Measurements from ENCODE around the gene PSME1. TPM values are rescaled to one million over a fixed set of nuclear protein-coding genes. Genes with fewer than 3 reads are reported as not detected.

Gene PSME1
- total and polyA plus RNA-seq, 2 of the 13 experiments (the other 11 are each of a cell fraction or from before 2014, with no cell fraction given): 159 to 608 TPM

DNA sequence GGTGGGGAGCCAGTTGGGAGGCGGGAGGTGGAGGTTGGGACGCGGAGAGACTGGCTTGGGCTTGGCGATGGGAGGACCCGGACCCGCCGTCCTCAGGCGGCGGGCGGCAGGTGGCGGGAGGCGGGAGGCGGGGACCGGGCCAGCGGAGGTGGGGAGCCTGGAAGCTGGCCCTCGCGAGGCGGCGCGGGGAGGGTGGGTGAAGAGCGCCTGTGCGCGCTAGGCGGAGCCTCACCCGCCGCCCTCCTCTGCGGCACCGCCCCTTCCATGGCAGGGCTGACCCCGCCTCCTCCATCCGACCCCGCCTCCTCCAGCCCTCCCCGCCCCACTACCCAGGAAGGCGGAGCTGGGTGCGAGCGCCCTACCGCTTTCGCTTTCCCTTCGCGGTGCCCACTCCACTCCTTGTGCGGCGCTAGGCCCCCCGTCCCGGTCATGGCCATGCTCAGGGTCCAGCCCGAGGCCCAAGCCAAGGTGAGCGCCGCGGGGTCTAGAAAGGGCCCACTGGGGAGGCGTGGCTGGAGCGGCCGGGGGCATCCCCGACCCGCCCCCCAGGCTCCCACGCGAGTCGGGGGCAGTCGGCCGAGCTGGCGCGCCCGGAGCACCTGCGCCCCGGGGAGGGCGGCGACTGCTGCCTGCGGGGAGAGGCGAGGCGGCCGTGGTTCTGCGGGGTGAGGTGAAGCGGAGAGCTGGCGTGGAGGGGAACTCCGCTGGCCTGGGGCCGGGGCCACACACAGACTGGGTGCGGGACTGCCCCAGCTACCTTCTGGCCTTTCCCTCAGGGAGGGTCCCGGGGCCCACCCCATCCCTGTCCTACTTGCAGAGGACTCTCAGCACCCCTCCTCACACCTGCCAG, at the start of gene PSME1 (continued):
- TF ChIP-seq ZBTB34 (CRISPR knock-in tag; IDR thresholded peaks at IDR 0.05) (no peak), GATAD1 (CRISPR knock-in tag; IDR thresholded peaks at IDR 0.05) (peak; percentile 73), RFX5 (IDR thresholded peaks at IDR 0.05; ENCODE audit: low read depth, low read length) (no peak), ZNF296 (CRISPR knock-in tag; conservative IDR thresholded peaks at IDR 0.05) (no peak), ZNF235 (CRISPR knock-in tag; IDR thresholded peaks at IDR 0.05; ENCODE audit: borderline replicate concordance) (peak; percentile 96; the same call in 1 of the 2 replicates), ELF3 (CRISPR knock-in tag; IDR thresholded peaks at IDR 0.05) (peak; percentile 83), BCL6 (CRISPR knock-in tag; IDR thresholded peaks at IDR 0.05) (peak; percentile 57), SMAD3 (CRISPR knock-in tag; IDR thresholded peaks at IDR 0.05) (0 out of 2 replicates have a peak, but pooled peaks have one; percentile 34), ZNF317 (CRISPR knock-in tag; IDR thresholded peaks at IDR 0.05) (peak; percentile 73), NR2F1 (CRISPR knock-in tag; IDR thresholded peaks at IDR 0.05) (no peak), FOXO1 (CRISPR knock-in tag; IDR thresholded peaks at IDR 0.05) (peak; percentile 34), ZC3H13 (CRISPR knock-in tag; IDR thresholded peaks at IDR 0.05) (no peak), ZNF747 (CRISPR knock-in tag; IDR thresholded peaks at IDR 0.05; ENCODE audit: borderline replicate concordance) (no peak; the same call in 1 of the 2 replicates), GATAD2A (CRISPR knock-in tag; IDR thresholded peaks at IDR 0.05) (peak; percentile 59; the same call in 1 of the 2 replicates), ELF4 (CRISPR knock-in tag; IDR thresholded peaks at IDR 0.05; ENCODE audit: borderline replicate concordance) (peak; percentile 57; the same call in 1 of the 2 replicates), ZNF501 (CRISPR knock-in tag; IDR thresholded peaks at IDR 0.05) (no peak), ZNF331 (CRISPR knock-in tag; IDR thresholded peaks at IDR 0.05) (peak; percentile 93), ZNF567 (CRISPR knock-in tag; IDR thresholded peaks at IDR 0.05; ENCODE audit: borderline replicate concordance) (peak; percentile 86; the same call in 1 of the 2 replicates)
- TF ChIP-seq, protein P1, sequence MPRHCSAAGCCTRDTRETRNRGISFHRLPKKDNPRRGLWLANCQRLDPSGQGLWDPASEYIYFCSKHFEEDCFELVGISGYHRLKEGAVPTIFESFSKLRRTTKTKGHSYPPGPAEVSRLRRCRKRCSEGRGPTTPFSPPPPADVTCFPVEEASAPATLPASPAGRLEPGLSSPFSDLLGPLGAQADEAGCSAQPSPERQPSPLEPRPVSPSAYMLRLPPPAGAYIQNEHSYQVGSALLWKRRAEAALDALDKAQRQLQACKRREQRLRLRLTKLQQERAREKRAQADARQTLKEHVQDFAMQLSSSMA (CRISPR knock-in tag; IDR thresholded peaks at IDR 0.05): no peak
- TF ChIP-seq, protein P2, sequence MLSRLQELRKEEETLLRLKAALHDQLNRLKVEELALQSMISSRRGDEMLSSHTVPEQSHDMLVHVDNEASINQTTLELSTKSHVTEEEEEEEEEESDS (CRISPR knock-in tag; IDR thresholded peaks at IDR 0.05; ENCODE audit: borderline replicate concordance): no peak
- TF ChIP-seq, protein P3, sequence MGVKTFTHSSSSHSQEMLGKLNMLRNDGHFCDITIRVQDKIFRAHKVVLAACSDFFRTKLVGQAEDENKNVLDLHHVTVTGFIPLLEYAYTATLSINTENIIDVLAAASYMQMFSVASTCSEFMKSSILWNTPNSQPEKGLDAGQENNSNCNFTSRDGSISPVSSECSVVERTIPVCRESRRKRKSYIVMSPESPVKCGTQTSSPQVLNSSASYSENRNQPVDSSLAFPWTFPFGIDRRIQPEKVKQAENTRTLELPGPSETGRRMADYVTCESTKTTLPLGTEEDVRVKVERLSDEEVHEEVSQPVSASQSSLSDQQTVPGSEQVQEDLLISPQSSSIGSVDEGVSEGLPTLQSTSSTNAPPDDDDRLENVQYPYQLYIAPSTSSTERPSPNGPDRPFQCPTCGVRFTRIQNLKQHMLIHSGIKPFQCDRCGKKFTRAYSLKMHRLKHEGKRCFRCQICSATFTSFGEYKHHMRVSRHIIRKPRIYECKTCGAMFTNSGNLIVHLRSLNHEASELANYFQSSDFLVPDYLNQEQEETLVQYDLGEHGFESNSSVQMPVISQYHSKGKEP (CRISPR knock-in tag; IDR thresholded peaks at IDR 0.05): peak; percentile 72
- TF ChIP-seq, protein P4, sequence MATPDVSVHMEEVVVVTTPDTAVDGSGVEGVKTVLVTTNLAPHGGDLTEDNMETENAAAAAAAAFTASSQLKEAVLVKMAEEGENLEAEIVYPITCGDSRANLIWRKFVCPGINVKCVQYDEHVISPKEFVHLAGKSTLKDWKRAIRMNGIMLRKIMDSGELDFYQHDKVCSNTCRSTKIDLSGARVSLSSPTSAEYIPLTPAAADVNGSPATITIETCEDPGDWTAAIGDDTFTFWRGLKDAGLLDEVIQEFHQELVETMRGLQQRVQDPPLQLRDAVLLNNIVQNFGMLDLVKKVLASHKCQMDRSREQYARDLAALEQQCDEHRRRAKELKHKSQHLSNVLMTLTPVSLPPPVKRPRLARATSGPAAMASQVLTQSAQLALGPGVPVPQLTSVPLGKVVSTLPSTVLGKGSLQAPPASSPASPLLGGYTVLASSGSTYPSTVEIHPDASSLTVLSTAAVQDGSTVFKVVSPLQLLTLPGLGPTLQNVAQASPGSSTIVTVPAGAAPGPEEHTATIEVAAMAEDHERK (CRISPR knock-in tag; IDR thresholded peaks at IDR 0.05; ENCODE audit: low read depth): peak; percentile 40; the same call in 1 of the 2 replicates

Data from HepG2 (cell line).